K562 (cell line): ENCODE data around the gene NF1. TPM values are rescaled to one million over a fixed set of nuclear protein-coding genes. Genes with fewer than 3 reads are reported as not detected.

ENCODE experiments used
- DLX4 ChIP-seq: fragments of 250-450 bp; sonication (Bioruptor Pico); IDR thresholded peaks from 2 replicates; pipeline ENCODE4 v1.6.1; 2021; ENCODE audit warnings: mild to moderate bottlenecking
- FOXK2 ChIP-seq, 2 experiments: fragments of 450-650 bp; IDR thresholded peaks in 1 of 2; conservative IDR thresholded peaks in 1 of 2; 2 replicates each; pipeline ENCODE4 v1.6.1; 2016; ENCODE audit warnings: low read depth in 2 of 2, mild to moderate bottlenecking in 1 of 2
- MAZ ChIP-seq, 2 experiments: fragments of 450-650 bp in 1 of 2; sonication (generic) in 1 of 2; formaldehyde crosslinking; IDR thresholded peaks in 1 of 2; conservative IDR thresholded peaks in 1 of 2; 2 replicates each; pipeline versions ENCODE4 v1.4.0 to v1.5.0; 2020; ENCODE audit warnings: mild to moderate bottlenecking in 1 of 2, missing genetic modification reagents in 1 of 2
- MGA ChIP-seq: fragments of 450-650 bp; IDR thresholded peaks from 2 replicates; pipeline ENCODE4 v1.6.1; 2016; ENCODE audit warnings: mild to moderate bottlenecking, moderate library complexity
- NCOA2 ChIP-seq, 2 experiments: fragments of 450-650 bp; IDR thresholded peaks; 2 replicates each; pipeline ENCODE4 v1.6.1; 2018; ENCODE audit warnings: mild to moderate bottlenecking in 2 of 2, moderate library complexity in 1 of 2; ENCODE audit not compliant: partially characterized antibody in 2 of 2
- NFIC ChIP-seq: fragments of 450-650 bp; IDR thresholded peaks from 2 replicates; pipeline ENCODE4 v1.6.1; 2017; ENCODE audit warnings: mild to moderate bottlenecking, inconsistent platforms
- PATZ1 ChIP-seq: fragments of 250-450 bp; sonication (Bioruptor Pico); IDR thresholded peaks from 2 replicates; pipeline ENCODE4 v1.5.0; 2020; ENCODE audit warnings: mild to moderate bottlenecking, borderline replicate concordance
- PCBP2 ChIP-seq: fragments of 200-400 bp; formaldehyde crosslinking; IDR thresholded peaks from 2 replicates; pipeline ENCODE4 v1.6.1; 2018; ENCODE audit warnings: low read length, low read depth, mild to moderate bottlenecking, moderate library complexity; ENCODE audit not compliant: poor library complexity, severe bottlenecking
- PHB2 ChIP-seq: fragments of 450-650 bp; IDR thresholded peaks from 2 replicates; pipeline ENCODE4 v1.6.1; 2017; ENCODE audit warnings: low read depth
- polyA plus RNA-seq, 8 experiments: library from polyadenylated mRNA; depleted of rRNA in 4 of 8; stranded (reverse) in 5 of 8; unstranded in 3 of 8; fragments of >200 nt; fragmentation: Nextera tagmentation in 2 of 8; fragmentation: Illumina TruSeq in 1 of 8; extraction: Ambion mirVana in 2 of 8; extraction: Trizol in 1 of 8; gene quantifications; 2 replicates each; pipeline versions ENCODE4 v1.2.1 to v1.2.3, GENCODE V29; 2011 to 2014; ENCODE audit warnings: inconsistent platforms in 1 of 8, missing spikeins in 1 of 8
- total RNA-seq, 7 experiments: library from RNA; depleted of rRNA in 6 of 7; stranded (reverse); fragments of >200 nt in 6 of 7; fragmentation: Illumina TruSeq in 2 of 7; extraction: Trizol in 2 of 7; gene quantifications; 2 replicates each; pipeline versions ENCODE4 v1.2.1 to v1.2.3, GENCODE V29; 2011 to 2021; ENCODE audit warnings: low replicate concordance in 1 of 7

NF1 gene
- total and polyA plus RNA-seq, 9 of the 15 experiments (the other 6 are each of a cell fraction or from before 2014, with no cell fraction given): 3.4 to 41.9 (median 24.3) TPM

DNA sequence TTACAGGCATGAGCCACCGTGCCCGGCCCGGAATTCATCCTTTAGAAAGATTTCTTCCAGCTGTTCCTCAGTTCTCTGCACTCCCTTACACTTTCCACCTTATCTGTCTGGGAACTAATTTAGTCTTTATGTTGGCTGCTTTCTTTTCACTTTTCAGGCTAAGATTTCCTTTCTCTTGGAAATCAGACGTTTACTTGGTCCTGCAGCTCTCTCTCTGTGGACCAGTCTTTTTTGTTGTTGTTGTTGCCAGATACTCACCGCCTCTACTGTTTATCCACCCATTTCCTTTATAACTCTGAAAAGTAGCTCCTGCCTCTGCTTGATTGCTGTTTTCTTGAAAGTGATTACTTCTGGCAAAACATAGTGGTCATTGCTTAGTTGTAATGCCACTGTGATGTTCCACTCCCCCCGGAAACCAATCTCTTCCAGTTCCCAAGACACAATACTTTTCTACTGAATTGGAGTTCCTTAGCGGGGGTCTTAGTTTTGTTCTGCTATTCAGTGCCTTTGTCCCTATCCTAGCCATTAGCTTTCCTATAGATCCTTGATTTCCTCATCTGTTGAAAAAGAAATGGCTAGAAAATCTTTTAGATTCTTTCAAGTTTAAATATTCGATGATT lies 6.2 kb downstream of the NF1 start (continued):
- TF ChIP-seq MAZ (CRISPR knock-in tag; conservative IDR thresholded peaks at IDR 0.05 in 1 of 2, IDR thresholded peaks at IDR 0.05 in 1 of 2) (no peak), PCBP2 (no peak), PHB2 (no peak), MGA (no peak), PATZ1 (CRISPR knock-in tag) (no peak), DLX4 (CRISPR knock-in tag) (no peak), NFIC (no peak), FOXK2 (conservative IDR thresholded peaks at IDR 0.05 in 1 of 2, IDR thresholded peaks at IDR 0.05 in 1 of 2; ENCODE audit: low read depth in 2 of 2) (no peak), NCOA2 (IDR thresholded peaks at IDR 0.05; ENCODE audit: partially characterized antibody in 2 of 2) (no peak)
